Stimulated activated CD8-positive, alpha-beta memory T cell treated with anti-CD3 and anti-CD28 coated beads, Interleukin-12 subunit alpha, Interleukin-12 subunit beta, amount 100 ng/mL, for 24 hours (primary cell): ENCODE results near the gene AAGAB.
"Not testable (repeated sequence)": the region's sequence is repeated elsewhere in the genome, so short reads cannot be mapped to it uniquely, and the experiment has no call there.

Experiments used
- DNase-seq: peaks from one replicate; pipeline ENCODE4 v3.0.0-alpha.2; 2020; ENCODE audit errors: extremely low read depth

Gene AAGAB

DNA sequence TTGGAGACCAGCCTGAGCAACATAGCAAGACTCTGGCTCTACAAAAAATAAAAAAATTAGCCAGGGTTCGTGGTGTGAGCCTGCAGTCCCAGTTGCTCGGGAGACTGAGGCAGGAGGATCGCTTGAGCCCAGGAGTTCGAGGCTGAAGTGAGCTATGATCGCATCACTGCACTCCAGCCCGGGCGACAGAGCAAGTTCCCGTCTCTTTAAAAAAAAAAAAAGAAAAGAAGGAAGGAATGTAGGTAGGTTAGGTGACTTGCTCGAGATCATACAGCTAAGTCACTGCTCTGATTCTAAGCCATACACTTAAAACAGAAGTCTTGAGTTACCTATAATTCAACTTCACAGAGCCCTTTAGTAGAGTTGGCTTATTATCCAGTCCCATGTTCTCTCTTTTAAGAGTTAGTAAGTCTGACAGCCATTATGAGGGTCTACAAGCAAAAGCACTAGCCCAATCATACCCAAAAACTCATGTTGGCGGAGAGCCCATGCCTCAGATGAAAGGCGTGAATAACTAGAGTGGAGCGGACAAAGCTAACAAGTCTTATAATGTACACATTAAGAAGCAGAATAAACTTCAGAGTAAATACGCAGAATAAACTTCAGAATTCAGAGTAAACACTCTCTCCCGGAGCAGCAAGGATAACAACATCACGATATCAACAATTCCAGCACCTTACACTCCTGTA is 768 bp downstream of the AAGAB start:
- DNase-seq: no peak

GRCh38 chr15:67253101-67253500 is 1.4 kb downstream of the AAGAB start:
- DNase-seq: no peak

DNA sequence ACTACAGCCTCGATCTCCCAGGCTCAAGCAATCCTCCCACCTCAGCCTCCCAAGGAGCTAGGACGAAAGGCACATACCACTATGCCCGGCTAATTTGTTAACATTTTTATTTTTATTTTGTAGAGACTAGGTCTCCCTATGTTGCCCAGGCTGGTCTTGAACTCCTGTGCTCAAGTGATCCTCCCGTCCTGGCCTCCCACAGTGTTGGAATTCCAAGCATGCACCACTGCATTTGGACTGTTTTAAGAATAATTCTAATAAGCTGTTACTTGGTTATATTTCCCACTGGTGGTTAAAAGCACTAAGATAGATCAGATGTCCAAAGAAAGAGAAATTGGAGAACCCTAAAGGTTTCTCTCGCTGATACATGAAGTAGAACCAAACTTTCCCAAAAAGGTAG is 3.1 kb downstream of the AAGAB start:
- DNase-seq: no peak

- no peak for DNase-seq
These were observed 4.6 kb downstream of the AAGAB start for GRCh38 chr15:67249830-67250229.

DNA sequence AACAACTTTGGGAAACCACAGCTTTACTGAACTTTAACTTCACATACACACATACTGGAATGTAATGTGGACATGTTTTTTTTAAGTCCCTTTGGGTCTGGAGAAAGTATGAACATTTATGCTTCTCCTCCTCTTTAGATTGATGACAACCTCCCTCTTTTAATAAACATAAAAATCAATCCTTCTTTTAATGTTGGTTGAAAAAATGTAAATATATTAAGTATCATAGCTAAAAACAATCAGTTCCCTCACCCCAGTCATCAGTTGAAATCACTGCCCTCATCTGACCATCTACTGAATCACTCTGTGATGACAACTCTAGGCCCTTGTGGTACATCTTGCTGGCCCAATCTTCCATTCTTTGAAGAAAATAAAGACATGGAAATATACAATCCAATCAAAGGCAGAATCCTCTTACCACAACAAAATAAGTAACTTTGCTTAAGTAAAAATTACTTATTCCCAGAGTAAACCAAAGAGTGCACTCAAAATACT is 6.4 kb downstream of the AAGAB start:
- no peak for DNase-seq

- not testable (repeated sequence) for DNase-seq
These were observed 7.9 kb downstream of the AAGAB start for GRCh38 chr15:67246606-67247005.

DNA sequence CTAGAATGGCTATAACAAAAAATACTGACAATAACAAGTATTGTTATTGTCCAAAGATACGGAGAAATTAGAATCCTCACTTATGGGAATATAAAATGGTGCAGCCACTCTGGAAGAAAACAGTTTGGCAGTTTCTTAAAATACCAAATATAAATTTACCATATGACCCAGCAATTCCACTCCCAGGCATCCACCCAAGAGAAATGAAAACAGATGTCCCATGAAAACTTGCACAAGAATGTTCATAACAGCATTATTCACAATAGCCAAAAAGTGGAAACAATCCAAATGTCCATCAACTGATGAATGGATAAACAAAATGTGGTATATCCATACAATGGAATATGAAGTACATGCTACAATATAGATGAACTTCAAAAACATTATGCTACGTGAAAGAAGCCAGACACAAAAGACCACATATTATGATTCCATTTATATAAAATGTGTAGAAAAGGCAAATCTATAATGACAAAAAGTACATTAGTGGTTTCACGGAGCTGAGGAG is 9.4 kb downstream of the AAGAB start:
- no peak for DNase-seq

DNA sequence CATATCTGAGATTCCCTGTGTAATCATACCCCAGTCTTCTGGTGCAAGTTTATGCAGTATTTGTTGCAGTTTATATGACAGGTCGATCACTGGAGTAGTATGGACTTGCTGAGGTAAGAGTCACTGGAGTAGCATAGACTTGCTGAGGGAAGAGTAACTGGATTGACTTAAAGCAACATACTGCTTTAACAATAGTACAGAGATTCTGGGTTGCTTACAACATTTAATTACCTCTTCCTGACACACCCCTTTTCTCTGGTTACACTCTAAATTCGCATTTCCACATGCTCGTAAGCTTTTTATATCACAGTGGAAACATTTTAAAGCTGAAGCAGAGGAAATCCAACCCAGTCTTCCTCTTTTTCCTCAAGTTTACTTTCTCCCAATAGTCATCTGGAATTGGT is 11.8 kb downstream of the AAGAB start:
- DNase-seq: no peak

GRCh38 chr15:67241132-67241855 is 13.2 kb downstream of the AAGAB start:
- no peak for DNase-seq

- DNase-seq: no peak
These were observed 14.0 kb downstream of the AAGAB start for GRCh38 chr15:67240235-67241131.

- DNase-seq: no peak
These were observed 21.9 kb downstream of the AAGAB start for GRCh38 chr15:67232591-67232990.

GRCh38 chr15:67230504-67230903 is 24.0 kb downstream of the AAGAB start:
- no peak for DNase-seq

DNA sequence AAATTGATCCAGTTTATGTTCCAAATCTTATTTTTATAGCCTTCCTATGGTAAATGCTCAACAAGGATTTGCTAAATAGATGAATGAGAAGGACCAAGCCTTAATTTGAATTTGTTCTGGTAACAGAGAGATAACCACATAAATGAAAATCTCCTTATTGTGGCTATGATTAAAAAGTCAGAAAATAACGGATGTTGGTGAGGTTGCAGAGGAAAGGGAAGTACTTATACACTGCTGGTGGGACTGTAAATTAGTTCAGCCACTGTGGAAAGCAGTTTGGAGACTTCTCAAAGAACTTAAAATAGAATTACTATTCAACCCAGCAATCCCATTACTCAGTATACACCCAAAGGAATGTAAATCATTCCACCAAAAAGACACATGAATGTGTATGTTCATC is 26.2 kb downstream of the AAGAB start:
- DNase-seq: no peak

DNA sequence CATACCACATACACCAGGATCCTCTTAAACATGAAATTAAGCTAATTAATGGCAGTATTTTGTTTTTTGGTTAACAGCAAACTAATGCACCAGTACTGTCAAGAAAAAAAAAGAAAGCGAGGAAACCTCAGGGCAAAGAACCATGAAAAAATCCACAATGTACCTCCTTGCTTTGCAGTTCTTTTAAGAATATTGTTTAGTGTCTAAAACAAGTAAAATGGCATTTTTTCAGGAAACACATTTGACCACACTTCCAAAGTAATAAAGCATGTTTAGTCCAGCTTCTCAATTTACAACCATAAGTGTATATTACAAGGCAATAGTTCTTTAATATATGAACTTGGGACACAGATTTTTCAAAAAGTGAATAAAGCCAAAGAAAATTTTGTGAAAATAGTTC is 26.6 kb downstream of the AAGAB start:
- no peak for DNase-seq

DNA sequence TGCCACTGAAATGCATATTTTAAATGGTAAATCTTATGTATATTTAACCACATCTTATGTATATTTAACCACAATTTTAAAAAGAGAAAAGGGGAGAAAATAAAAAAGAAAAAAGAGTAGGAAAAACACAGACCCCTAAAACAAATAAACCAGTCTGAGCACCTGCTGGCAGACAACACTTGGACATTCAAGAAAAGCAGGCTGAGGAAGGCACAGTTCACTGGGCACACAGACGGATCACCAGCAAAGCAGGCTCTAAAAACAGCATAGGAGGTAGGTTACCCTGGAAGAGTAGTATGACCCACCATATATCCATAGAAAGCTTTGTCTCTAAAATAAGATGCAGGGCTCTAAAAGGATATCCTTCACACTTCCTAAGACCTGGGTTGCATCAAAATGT is 27.0 kb downstream of the AAGAB start:
- DNase-seq: no peak

DNA sequence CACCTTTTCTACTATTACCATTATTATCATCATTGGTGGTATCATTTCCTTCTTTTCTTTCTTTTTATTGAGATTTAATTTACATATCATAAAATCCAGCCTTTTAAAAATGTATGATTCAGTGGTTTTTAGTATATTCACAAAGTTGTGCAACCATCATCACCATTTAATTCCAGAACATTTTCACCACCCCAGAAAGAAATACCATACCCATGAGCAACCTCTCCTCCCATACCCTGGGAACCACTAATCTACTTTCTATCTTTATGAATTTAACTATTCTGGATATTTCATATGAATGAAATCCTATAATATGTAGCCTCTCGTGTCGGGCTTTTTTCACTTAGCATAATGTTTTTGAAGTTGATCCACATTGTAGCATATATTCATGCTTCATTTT is 29.1 kb downstream of the AAGAB start:
- DNase-seq: no peak

GRCh38 chr15:67224889-67225288 is 29.6 kb downstream of the AAGAB start:
- no peak for DNase-seq

DNA sequence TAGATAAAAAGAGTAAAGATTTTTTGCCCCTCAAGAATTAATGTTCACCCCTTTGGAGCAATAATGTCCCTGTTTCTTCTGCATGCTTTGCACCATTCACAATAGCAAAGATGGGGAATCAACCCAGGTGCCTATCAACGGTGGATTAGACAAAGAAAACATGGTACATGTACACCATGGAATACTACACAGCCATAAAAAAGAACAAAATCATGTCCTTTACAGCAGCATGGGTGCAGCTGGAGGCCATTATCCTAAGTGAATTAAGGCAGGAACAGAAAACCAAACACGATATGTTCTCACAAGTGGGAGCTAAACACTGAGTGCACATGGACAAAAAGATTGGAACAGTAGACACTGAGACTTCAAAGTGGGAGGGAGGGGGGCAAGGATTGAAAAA is 35.2 kb downstream of the AAGAB start:
- DNase-seq: no peak

GRCh38 chr15:67218428-67218827 is 36.0 kb downstream of the AAGAB start:
- no peak for DNase-seq

DNA sequence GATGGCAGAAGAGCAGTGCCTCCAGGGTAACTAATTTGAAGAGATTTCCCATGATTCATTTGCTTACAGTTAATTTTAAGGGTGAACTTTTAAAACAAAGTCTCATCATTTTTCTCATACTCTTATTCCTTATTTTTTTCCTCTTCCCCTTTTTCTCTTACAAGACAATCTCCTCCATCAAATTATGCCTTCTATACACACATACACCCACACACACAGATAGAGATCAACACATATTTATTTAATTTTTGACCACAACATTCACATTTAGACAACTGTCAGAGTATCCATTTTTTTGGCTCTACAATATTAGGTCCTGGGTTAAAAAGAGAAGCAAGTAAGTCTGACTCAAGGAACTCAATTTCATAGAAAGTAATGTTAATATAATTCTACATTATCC is 37.6 kb downstream of the AAGAB start:
- DNase-seq: no peak

- no peak for DNase-seq
These were observed 39.4 kb downstream of the AAGAB start for GRCh38 chr15:67215102-67215501.

DNA sequence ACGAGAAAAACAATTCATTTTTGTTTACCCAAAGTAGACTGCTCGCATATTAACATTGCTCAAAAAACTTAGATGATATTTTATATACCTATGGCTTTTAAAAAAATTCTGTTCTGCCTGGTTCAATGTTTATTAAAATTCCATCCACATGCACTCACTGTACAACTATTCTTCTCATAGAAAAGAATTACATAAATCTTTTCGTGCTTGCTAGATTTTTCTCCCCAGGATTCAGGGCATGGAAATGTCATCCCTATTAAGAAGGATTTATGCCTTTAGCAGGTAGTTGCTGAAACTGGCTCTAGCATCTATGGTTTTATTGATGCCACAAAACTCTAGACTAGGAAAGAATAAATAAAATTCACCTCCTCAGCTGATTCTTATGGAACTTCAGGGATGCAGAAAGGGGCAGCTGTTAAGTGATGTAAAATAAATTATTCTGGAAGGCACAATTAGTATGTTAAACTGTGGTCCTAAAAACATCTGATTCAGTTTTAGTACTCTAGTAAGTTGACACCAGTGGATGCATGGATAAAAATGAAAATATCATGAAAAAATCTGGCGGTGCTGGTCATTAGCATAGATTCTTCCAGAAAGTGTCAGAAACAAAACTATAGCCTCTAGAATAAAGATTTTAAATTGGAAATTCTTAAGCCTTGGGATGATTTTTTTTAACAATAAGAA is 41.6 kb downstream of the AAGAB start:
- DNase-seq: no peak
